K562 (cell line): ENCODE data around the gene TRNAU1AP. TPM values are rescaled to one million over a fixed set of nuclear protein-coding genes. Genes with fewer than 3 reads are reported as not detected.
A peak's percentile ranks its signal among the peaks of the same experiment; 100 is the strongest.

Experiments
- ATAC-seq: fragments of 200-7000 bp; cut with Tn5 transposase; 3 replicates; pipeline ENCODE4 v1.9.1; 2020; ENCODE audit warnings: moderate library complexity
- BruUV-seq: library from RNA; stranded (reverse); fragments of 400-500 nt; replicated peaks from 2 replicates; lab custom pipeline; 2021; lab: Mats Ljungman, UMichigan
- CTCF ChIA-PET: fragments of 300-600 bp; formaldehyde crosslinking; extraction: SDS; loops from one replicate; lab custom pipeline; 2021; ENCODE audit warnings: low intra/inter-chr PET ratio; lab: Yijun Ruan, JAX
- POLR2A ChIA-PET: fragments of 300-600, 350-650 bp; sonication (Branson Sonifier 250); formaldehyde crosslinking; extraction: SDS; loops from one replicate; lab custom pipeline; 2021; ENCODE audit warnings: antibody characterized with exemption, inconsistent platforms; lab: Yijun Ruan, JAX
- DNase-seq, 4 experiments: peaks; one replicate each; pipeline versions ENCODE4 v3.0.0 to v3.0.0-alpha.2; 2011 to 2018; ENCODE audit warnings: low spot score in 3 of 4, mixed read lengths in 3 of 4; ENCODE audit errors: extremely low read depth in 1 of 4
- FAIRE-seq: peaks from 2 replicates; lab custom pipeline; 2011; peaks lifted over from hg19 to GRCh38; lab: Jason Lieb, UNC
- H2AFZ ChIP-seq: 2 replicates; pipeline ENCODE4 v1.6.0; 2011; ENCODE audit warnings: low read depth, low read length, control low read depth, inconsistent platforms
- H3K27ac ChIP-seq: fragments of 200-600 bp; 3 replicates; pipeline ENCODE4 v1.8.0; 2011; ENCODE audit warnings: low read depth, mild to moderate bottlenecking, control low read depth, inconsistent platforms, low read length, moderate library complexity, mixed read lengths; ENCODE audit errors: extremely low read depth
- H3K27me3 ChIP-seq, 2 experiments: fragments of 300-600 bp in 1 of 2; 2 replicates in 1 of 2; 3 replicates in 1 of 2; pipeline versions ENCODE4 v1.6.0 to v1.8.0; 2011; ENCODE audit warnings: inconsistent platforms in 2 of 2, low read length in 2 of 2, mild to moderate bottlenecking in 1 of 2, mixed read lengths in 1 of 2, moderate library complexity in 1 of 2; ENCODE audit not compliant: control insufficient read depth in 2 of 2, insufficient read depth in 2 of 2
- H3K36me3 ChIP-seq: fragments of 300-600 bp; 3 replicates; pipeline ENCODE4 v1.8.0; 2011; ENCODE audit warnings: mild to moderate bottlenecking, low read length, inconsistent platforms; ENCODE audit not compliant: control insufficient read depth, insufficient read depth
- H3K4me1 ChIP-seq, 2 experiments: fragments of 200-600 bp in 1 of 2; replicated peaks in 1 of 2; 2 replicates in 1 of 2; 3 replicates in 1 of 2; pipeline versions ENCODE4 v1.5.1 to v1.8.0; 2011; ENCODE audit warnings: inconsistent platforms in 2 of 2, low read length in 2 of 2, mild to moderate bottlenecking in 1 of 2, mixed read lengths in 1 of 2, moderate library complexity in 1 of 2; ENCODE audit not compliant: control insufficient read depth in 2 of 2, insufficient read depth in 2 of 2
- H3K4me2 ChIP-seq: 2 replicates; pipeline ENCODE4 v1.6.1; 2011; ENCODE audit warnings: low read length, control low read depth, inconsistent platforms, mixed read lengths; ENCODE audit not compliant: insufficient read depth
- H3K4me3 ChIP-seq: fragments of 200-600 bp; sonication (generic), shearing (Covaris generic); 2 replicates; pipeline ENCODE4 v1.5.1; 2016; ENCODE audit warnings: control low read depth, inconsistent platforms
- H3K79me2 ChIP-seq: fragments of 200-600 bp; 3 replicates; pipeline ENCODE4 v1.8.0; 2011; ENCODE audit warnings: low read length, inconsistent platforms; ENCODE audit not compliant: control insufficient read depth, insufficient read depth
- H3K9ac ChIP-seq, 2 experiments: 2 replicates each; pipeline versions ENCODE4 v1.6.0 to v1.6.1; 2011; ENCODE audit warnings: low read depth in 2 of 2, low read length in 2 of 2, control low read depth in 1 of 2, inconsistent platforms in 1 of 2, mild to moderate bottlenecking in 1 of 2, mixed read lengths in 1 of 2; ENCODE audit not compliant: insufficient read depth in 1 of 2
- H3K9me1 ChIP-seq: one replicate; pipeline ENCODE4 v1.6.0; 2011; ENCODE audit warnings: inconsistent platforms, mild to moderate bottlenecking, low read length, moderate library complexity; ENCODE audit not compliant: control insufficient read depth, insufficient read depth
- H3K9me3 ChIP-seq: replicated peaks from 2 replicates; pipeline ENCODE4 v1.5.1; 2011; ENCODE audit warnings: low read depth, low read length, inconsistent platforms; ENCODE audit not compliant: control insufficient read depth, insufficient read depth
- H4K20me1 ChIP-seq: replicated peaks from 2 replicates; pipeline ENCODE4 v1.6.1; 2011; ENCODE audit warnings: low read length, inconsistent platforms, mixed read lengths; ENCODE audit not compliant: control insufficient read depth, insufficient read depth
- GABPB2 ChIP-seq: fragments of 250-450 bp; sonication (Bioruptor Pico); conservative IDR thresholded peaks from 2 replicates; pipeline ENCODE4 v1.5.1; 2021; ENCODE audit warnings: mild to moderate bottlenecking
- NCOA4 ChIP-seq: fragments of 450-650 bp; IDR thresholded peaks from 2 replicates; pipeline ENCODE4 v1.6.1; 2018; ENCODE audit warnings: mild to moderate bottlenecking; ENCODE audit not compliant: partially characterized antibody
- PML ChIP-seq: IDR thresholded peaks from 2 replicates; pipeline ENCODE4 v1.6.1; 2012; ENCODE audit warnings: low read length, inconsistent platforms
- SIX5 ChIP-seq, 2 experiments: IDR thresholded peaks; 2 replicates each; pipeline ENCODE4 v1.6.1; 2011; ENCODE audit warnings: low read length in 2 of 2, borderline replicate concordance in 1 of 2, low read depth in 1 of 2, mild to moderate bottlenecking in 1 of 2, moderate library complexity in 1 of 2; ENCODE audit not compliant: insufficient read depth in 1 of 2
- ZKSCAN8 ChIP-seq: fragments of 200-800 bp; sonication (Bioruptor generic); IDR thresholded peaks from 2 replicates; pipeline ENCODE4 v1.6.1; 2016; ENCODE audit warnings: missing genetic modification characterization, missing compliant biosample characterization
- ZNF695 ChIP-seq: fragments of 450-650 bp; formaldehyde crosslinking; IDR thresholded peaks from 2 replicates; pipeline ENCODE4 v1.4.0; 2020; ENCODE audit warnings: mild to moderate bottlenecking, moderate library complexity
- WGBS: fragments of 100-300 bp; shearing (Covaris generic); methylation state at CpG from one replicate; pipeline ENCODE4 v1.1.6; 2016; ENCODE audit warnings: low coverage, mixed read lengths; ENCODE audit not compliant: insufficient coverage; ENCODE audit errors: missing lambda C conversion rate; 5-methylcytosine and 5-hydroxymethylcytosine counted together
- in situ Hi-C: fragments of 300-500 bp; cut with MboI; formaldehyde crosslinking; loops from 4 replicates; pipeline ENCODE4 v1.15.0; 2018; ENCODE audit warnings: inconsistent platforms, mixed read lengths
- intact Hi-C: fragments of 100-400 bp; cut with micrococcal nuclease; formaldehyde crosslinking; loops from 2 replicates; pipeline ENCODE4 v1.14.2; 2022
- polyA plus RNA-seq, 8 experiments: library from polyadenylated mRNA; depleted of rRNA in 4 of 8; stranded (reverse) in 5 of 8; unstranded in 3 of 8; fragments of >200 nt; fragmentation: Nextera tagmentation in 2 of 8; fragmentation: Illumina TruSeq in 1 of 8; extraction: Ambion mirVana in 2 of 8; extraction: Trizol in 1 of 8; gene quantifications; 2 replicates each; pipeline versions ENCODE4 v1.2.1 to v1.2.3, GENCODE V29; 2011 to 2014; ENCODE audit warnings: inconsistent platforms in 1 of 8, missing spikeins in 1 of 8
- total RNA-seq, 7 experiments: library from RNA; depleted of rRNA in 6 of 7; stranded (reverse); fragments of >200 nt in 6 of 7; fragmentation: Illumina TruSeq in 2 of 7; extraction: Trizol in 2 of 7; gene quantifications; 2 replicates each; pipeline versions ENCODE4 v1.2.1 to v1.2.3, GENCODE V29; 2011 to 2021; ENCODE audit warnings: low replicate concordance in 1 of 7
- TF ChIP-seq, protein P1 (sequence below): fragments of 250-450 bp; sonication (Bioruptor Pico); IDR thresholded peaks from 2 replicates; pipeline ENCODE4 v1.4.0; 2020
- TF ChIP-seq, protein P2 (sequence below): sonication (generic); formaldehyde crosslinking; IDR thresholded peaks from 2 replicates; pipeline ENCODE4 v1.8.0; 2023; ENCODE audit warnings: missing genetic modification reagents, mild to moderate bottlenecking, borderline replicate concordance
- TF ChIP-seq, protein P3 (sequence below): fragments of 250-450 bp; sonication (Bioruptor Pico); IDR thresholded peaks from 2 replicates; pipeline ENCODE4 v1.8.0; 2021; ENCODE audit warnings: moderate library complexity, mild to moderate bottlenecking, inconsistent platforms
- TF ChIP-seq, protein P4 (sequence below): fragments of 200-800 bp; sonication (Bioruptor generic); IDR thresholded peaks from 2 replicates; pipeline ENCODE4 v1.6.1; 2017; ENCODE audit warnings: missing genetic modification characterization, missing compliant biosample characterization

Gene TRNAU1AP
- total and polyA plus RNA-seq, 9 of the 15 experiments (the other 6 are each of a cell fraction or from before 2014, with no cell fraction given), result 34.9 to 110 (median 46.3) TPM

DNA sequence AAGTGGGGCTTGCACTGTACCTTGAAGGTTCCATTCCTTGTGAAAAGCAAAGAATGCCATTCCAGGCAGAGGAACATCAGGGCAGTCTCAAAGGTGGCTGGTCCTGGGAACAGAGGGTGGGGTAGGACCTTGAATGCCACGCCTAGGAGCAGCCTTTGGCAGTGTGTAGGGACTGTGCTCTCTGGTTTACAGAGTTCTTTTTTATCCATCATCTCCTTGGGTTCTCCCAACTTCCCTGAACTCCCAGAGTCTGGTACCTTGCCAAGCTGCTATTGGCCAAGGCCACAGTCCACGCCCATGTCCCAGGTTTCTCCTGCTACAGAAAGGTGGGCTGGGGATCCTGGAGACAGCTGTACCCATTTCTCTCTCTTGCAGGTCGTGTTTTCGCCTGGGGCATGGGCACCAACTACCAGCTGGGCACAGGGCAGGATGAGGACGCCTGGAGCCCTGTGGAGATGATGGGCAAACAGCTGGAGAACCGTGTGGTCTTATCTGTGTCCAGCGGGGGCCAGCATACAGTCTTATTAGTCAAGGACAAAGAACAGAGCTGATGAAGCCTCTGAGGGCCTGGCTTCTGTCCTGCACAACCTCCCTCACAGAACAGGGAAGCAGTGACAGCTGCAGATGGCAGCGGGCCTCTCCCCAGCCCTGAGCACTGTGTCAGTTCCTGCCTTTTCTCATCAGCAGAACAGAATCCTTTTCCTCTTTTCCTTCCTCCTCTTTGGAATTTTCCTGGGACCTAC lies 15.3 kb upstream of the TRNAU1AP start:
- POLR2A ChIA-PET, result interaction anchor here (0.6 to 2.8 kb wide), 9 partner anchors 11 to 131 kb away, joined by 3 to 12 read pairs (median 5); partner anchors contain the start of genes RCC1 and TRNAU1AP
- Histone ChIP-seq H3K4me1 (no peaks in the 10 kb centered on the region; a peak in 1 of 5 replicates), H3K36me3 (peaks cover 64% of the 10 kb centered on the region), H3K27ac (no peak overlapping the region), H3K27me3 (no peaks in the 10 kb centered on the region), H2AFZ (no peak overlapping the region), H3K4me3 (no peak overlapping the region), H3K79me2 (no peaks in the 10 kb centered on the region), H4K20me1 (0 out of 2 replicates have a peak, but pooled peaks cover 3% of the 10 kb centered on the region), H3K9me1 (no peaks in the 10 kb centered on the region), H3K4me2 (no peak overlapping the region), H3K9ac (peak overlapping the region in 1 of 2 experiments; percentile 70; a peak in 1 of 4 replicates), H3K9me3 (no peaks in the 10 kb centered on the region)
- CTCF ChIA-PET, result no interaction called here
- 76% methylated on average over 8 of the region's 8 CpGs for WGBS
- ATAC-seq (no peak), FAIRE-seq (no peak), DNase-seq (no peak)
- in situ Hi-C loops (no loop called here), intact Hi-C loops (no loop called here)
- no TSS peak for BruUV-seq
- no peak for TF ChIP-seq ZKSCAN8
- TF ChIP-seq NCOA4, result no peak
- TF ChIP-seq SIX5 (IDR thresholded peaks at IDR 0.05; ENCODE audit: borderline replicate concordance in 1 of 2, insufficient read depth in 1 of 2, low read depth in 1 of 2, low read length in 2 of 2), result no peak
- TF ChIP-seq, protein P1, sequence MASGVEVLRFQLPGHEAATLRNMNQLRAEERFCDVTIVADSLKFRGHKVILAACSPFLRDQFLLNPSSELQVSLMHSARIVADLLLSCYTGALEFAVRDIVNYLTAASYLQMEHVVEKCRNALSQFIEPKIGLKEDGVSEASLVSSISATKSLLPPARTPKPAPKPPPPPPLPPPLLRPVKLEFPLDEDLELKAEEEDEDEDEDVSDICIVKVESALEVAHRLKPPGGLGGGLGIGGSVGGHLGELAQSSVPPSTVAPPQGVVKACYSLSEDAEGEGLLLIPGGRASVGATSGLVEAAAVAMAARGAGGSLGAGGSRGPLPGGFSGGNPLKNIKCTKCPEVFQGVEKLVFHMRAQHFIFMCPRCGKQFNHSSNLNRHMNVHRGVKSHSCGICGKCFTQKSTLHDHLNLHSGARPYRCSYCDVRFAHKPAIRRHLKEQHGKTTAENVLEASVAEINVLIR (CRISPR knock-in tag), result no peak
- TF ChIP-seq, protein P2, sequence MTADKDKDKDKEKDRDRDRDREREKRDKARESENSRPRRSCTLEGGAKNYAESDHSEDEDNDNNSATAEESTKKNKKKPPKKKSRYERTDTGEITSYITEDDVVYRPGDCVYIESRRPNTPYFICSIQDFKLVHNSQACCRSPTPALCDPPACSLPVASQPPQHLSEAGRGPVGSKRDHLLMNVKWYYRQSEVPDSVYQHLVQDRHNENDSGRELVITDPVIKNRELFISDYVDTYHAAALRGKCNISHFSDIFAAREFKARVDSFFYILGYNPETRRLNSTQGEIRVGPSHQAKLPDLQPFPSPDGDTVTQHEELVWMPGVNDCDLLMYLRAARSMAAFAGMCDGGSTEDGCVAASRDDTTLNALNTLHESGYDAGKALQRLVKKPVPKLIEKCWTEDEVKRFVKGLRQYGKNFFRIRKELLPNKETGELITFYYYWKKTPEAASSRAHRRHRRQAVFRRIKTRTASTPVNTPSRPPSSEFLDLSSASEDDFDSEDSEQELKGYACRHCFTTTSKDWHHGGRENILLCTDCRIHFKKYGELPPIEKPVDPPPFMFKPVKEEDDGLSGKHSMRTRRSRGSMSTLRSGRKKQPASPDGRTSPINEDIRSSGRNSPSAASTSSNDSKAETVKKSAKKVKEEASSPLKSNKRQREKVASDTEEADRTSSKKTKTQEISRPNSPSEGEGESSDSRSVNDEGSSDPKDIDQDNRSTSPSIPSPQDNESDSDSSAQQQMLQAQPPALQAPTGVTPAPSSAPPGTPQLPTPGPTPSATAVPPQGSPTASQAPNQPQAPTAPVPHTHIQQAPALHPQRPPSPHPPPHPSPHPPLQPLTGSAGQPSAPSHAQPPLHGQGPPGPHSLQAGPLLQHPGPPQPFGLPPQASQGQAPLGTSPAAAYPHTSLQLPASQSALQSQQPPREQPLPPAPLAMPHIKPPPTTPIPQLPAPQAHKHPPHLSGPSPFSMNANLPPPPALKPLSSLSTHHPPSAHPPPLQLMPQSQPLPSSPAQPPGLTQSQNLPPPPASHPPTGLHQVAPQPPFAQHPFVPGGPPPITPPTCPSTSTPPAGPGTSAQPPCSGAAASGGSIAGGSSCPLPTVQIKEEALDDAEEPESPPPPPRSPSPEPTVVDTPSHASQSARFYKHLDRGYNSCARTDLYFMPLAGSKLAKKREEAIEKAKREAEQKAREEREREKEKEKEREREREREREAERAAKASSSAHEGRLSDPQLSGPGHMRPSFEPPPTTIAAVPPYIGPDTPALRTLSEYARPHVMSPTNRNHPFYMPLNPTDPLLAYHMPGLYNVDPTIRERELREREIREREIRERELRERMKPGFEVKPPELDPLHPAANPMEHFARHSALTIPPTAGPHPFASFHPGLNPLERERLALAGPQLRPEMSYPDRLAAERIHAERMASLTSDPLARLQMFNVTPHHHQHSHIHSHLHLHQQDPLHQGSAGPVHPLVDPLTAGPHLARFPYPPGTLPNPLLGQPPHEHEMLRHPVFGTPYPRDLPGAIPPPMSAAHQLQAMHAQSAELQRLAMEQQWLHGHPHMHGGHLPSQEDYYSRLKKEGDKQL (CRISPR knock-in tag), result no peak
- TF ChIP-seq GABPB2 (CRISPR knock-in tag), result no peak
- TF ChIP-seq, protein P3, sequence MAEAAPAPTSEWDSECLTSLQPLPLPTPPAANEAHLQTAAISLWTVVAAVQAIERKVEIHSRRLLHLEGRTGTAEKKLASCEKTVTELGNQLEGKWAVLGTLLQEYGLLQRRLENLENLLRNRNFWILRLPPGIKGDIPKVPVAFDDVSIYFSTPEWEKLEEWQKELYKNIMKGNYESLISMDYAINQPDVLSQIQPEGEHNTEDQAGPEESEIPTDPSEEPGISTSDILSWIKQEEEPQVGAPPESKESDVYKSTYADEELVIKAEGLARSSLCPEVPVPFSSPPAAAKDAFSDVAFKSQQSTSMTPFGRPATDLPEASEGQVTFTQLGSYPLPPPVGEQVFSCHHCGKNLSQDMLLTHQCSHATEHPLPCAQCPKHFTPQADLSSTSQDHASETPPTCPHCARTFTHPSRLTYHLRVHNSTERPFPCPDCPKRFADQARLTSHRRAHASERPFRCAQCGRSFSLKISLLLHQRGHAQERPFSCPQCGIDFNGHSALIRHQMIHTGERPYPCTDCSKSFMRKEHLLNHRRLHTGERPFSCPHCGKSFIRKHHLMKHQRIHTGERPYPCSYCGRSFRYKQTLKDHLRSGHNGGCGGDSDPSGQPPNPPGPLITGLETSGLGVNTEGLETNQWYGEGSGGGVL (CRISPR knock-in tag), result no peak
- TF ChIP-seq, protein P4, sequence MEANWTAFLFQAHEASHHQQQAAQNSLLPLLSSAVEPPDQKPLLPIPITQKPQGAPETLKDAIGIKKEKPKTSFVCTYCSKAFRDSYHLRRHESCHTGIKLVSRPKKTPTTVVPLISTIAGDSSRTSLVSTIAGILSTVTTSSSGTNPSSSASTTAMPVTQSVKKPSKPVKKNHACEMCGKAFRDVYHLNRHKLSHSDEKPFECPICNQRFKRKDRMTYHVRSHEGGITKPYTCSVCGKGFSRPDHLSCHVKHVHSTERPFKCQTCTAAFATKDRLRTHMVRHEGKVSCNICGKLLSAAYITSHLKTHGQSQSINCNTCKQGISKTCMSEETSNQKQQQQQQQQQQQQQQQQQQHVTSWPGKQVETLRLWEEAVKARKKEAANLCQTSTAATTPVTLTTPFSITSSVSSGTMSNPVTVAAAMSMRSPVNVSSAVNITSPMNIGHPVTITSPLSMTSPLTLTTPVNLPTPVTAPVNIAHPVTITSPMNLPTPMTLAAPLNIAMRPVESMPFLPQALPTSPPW (CRISPR knock-in tag), result no peak
- TF ChIP-seq ZNF695 (CRISPR knock-in tag), result no peak
- no peak for TF ChIP-seq PML
